Spleen (tissue), 7 donors: ENCODE data around the gene NRCAM.

Experiments
- POLR2AphosphoS5 ChIP-seq, 3 donors: sonication (generic); formaldehyde crosslinking; IDR thresholded peaks; one replicate each; pipeline ENCODE4 v1.5.1; 2017; ENCODE audit warnings: antibody characterized with exemption in 3 of 3
- TF ChIP-seq, protein P1 (sequence below), 11 experiments: fragments of 200-600 bp in 7 of 11; fragments of 450-650 bp in 4 of 11; sonication (generic) in 4 of 11; IDR thresholded peaks in 8 of 11; conservative IDR thresholded peaks in 3 of 11; 1 replicate in 7 of 11; 2 replicates in 4 of 11; pipeline versions ENCODE4 v1.4.0 to v1.8.0; 2016 to 2021; ENCODE audit warnings: antibody characterized with exemption in 11 of 11, inconsistent platforms in 4 of 11, mild to moderate bottlenecking in 1 of 11
- donor health status: DM: no; HTN: no; CAD: no; lungs with moderate emphysema.
- donor health status: DM: no; HTN: no; CAD: no.
- donor health status: DM: no; HTN: no; CAD: no.

DNA sequence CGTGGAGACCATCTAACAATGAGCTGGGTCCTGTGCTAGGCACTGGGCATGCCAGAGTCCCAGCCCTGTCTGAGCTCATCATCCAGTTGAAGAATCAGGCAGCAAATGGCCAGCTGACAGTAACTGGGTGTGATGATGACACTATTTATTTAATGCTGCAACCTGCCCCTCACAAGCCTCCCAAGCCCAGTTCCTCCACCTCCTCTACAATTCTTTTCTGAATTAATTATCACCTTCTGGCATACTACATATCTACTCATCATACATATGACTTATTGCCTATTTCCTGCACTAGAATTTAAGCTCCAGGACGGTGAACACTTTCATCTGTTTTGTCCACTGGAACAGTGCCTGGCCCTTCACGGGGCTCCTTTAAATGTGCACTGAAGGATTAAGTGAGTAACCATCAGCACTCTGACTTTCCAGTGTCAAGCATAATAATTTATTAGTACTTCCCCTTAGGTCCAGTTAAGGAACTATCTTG, 229.4 kb downstream of the NRCAM start:
- TF ChIP-seq, protein P1, sequence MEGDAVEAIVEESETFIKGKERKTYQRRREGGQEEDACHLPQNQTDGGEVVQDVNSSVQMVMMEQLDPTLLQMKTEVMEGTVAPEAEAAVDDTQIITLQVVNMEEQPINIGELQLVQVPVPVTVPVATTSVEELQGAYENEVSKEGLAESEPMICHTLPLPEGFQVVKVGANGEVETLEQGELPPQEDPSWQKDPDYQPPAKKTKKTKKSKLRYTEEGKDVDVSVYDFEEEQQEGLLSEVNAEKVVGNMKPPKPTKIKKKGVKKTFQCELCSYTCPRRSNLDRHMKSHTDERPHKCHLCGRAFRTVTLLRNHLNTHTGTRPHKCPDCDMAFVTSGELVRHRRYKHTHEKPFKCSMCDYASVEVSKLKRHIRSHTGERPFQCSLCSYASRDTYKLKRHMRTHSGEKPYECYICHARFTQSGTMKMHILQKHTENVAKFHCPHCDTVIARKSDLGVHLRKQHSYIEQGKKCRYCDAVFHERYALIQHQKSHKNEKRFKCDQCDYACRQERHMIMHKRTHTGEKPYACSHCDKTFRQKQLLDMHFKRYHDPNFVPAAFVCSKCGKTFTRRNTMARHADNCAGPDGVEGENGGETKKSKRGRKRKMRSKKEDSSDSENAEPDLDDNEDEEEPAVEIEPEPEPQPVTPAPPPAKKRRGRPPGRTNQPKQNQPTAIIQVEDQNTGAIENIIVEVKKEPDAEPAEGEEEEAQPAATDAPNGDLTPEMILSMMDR (IDR thresholded peaks at IDR 0.05 in 8 of 11, conservative IDR thresholded peaks at IDR 0.05 in 3 of 11): no peak
- no peak for TF ChIP-seq POLR2AphosphoS5 (IDR thresholded peaks at IDR 0.05)
